Endodermal cell (in vitro differentiated cells): ENCODE results near the gene RASD1. TPM values are rescaled to one million over a fixed set of nuclear protein-coding genes. Genes with fewer than 3 reads are reported as not detected.

Experiments used
- DNase-seq: peaks from one replicate; pipeline ENCODE4 v3.0.0-alpha.2; 2017
- H3K27ac ChIP-seq: 2 replicates; pipeline ENCODE4 v1.5.1; 2013; ENCODE audit warnings: mild to moderate bottlenecking, low read depth, low read length, moderate library complexity
- H3K27me3 ChIP-seq: 2 replicates; pipeline ENCODE4 v1.6.1; 2013; ENCODE audit warnings: mild to moderate bottlenecking, low read length, moderate library complexity; ENCODE audit not compliant: insufficient read depth, control insufficient read depth, poor library complexity, severe bottlenecking
- H3K36me3 ChIP-seq: 2 replicates; pipeline ENCODE4 v1.7.0; 2013; ENCODE audit warnings: mild to moderate bottlenecking, low read length, moderate library complexity; ENCODE audit not compliant: control insufficient read depth, insufficient read depth
- H3K4me1 ChIP-seq: one replicate; pipeline ENCODE4 v1.7.0; 2013; ENCODE audit warnings: low read length; ENCODE audit not compliant: control insufficient read depth, insufficient read depth
- H3K4me3 ChIP-seq: 2 replicates; pipeline ENCODE4 v1.5.1; 2013; ENCODE audit warnings: mild to moderate bottlenecking, low read length, moderate library complexity
- H3K9ac ChIP-seq: 2 replicates; pipeline ENCODE4 v1.6.1; 2013; ENCODE audit warnings: mild to moderate bottlenecking, low read length, moderate library complexity; ENCODE audit not compliant: poor library complexity, severe bottlenecking; ENCODE audit errors: extremely low read depth
- H3K9me3 ChIP-seq: 2 replicates; pipeline ENCODE4 v1.6.1; 2013; ENCODE audit warnings: mild to moderate bottlenecking, low read length, moderate library complexity; ENCODE audit not compliant: control insufficient read depth
- H3K27ac Mint-ChIP-seq: 2 replicates; pipeline ENCODE4 v1.8.0; 2020; ENCODE audit warnings: mixed read lengths
- H3K27me3 Mint-ChIP-seq: 2 replicates; pipeline ENCODE4 v1.8.0; 2021; ENCODE audit warnings: mild to moderate bottlenecking, mixed read lengths; ENCODE audit not compliant: insufficient read depth
- H3K36me3 Mint-ChIP-seq: 2 replicates; pipeline ENCODE4 v1.8.0; 2020; ENCODE audit warnings: low read depth, mixed read lengths
- H3K4me1 Mint-ChIP-seq: 2 replicates; pipeline ENCODE4 v1.8.0; 2020; ENCODE audit warnings: mixed read lengths
- H3K4me3 Mint-ChIP-seq: 2 replicates; pipeline ENCODE4 v1.8.0; 2020; ENCODE audit warnings: mild to moderate bottlenecking, moderate library complexity, mixed read lengths
- H3K9me3 Mint-ChIP-seq: 2 replicates; pipeline ENCODE4 v1.8.0; 2020; ENCODE audit warnings: mild to moderate bottlenecking, mixed read lengths
- WGBS, 2 experiments: methylation state at CpG; one replicate each; pipeline versions ENCODE4 v1.1.5 to v1.1.7; 2013; ENCODE audit warnings: missing lambda C conversion rate in 2 of 2, mixed read lengths in 1 of 2; ENCODE audit not compliant: insufficient coverage in 1 of 2, insufficient read length in 1 of 2; 5-methylcytosine and 5-hydroxymethylcytosine counted together
- total RNA-seq, 2 donors: library from RNA; stranded (reverse); fragmentation: NEBNext Ultra II Directional in 1 of 2; extraction: Animal tissue kit (Norgen Biotek cat#: 25700) in 1 of 2; gene quantifications; 2 replicates in 1 of 2; 3 replicates in 1 of 2; pipeline ENCODE4 v1.2.1, GENCODE V29; 2021
- TF ChIP-seq, protein P1 (sequence below): fragments of 200-600 bp; sonication (generic); conservative IDR thresholded peaks from 2 replicates; pipeline ENCODE4 v1.5.0; 2021; ENCODE audit warnings: antibody characterized with exemption, mild to moderate bottlenecking

RASD1 gene
- total RNA-seq, 2 donors from 2014 or later, result 1.9 to 2.5 TPM

DNA sequence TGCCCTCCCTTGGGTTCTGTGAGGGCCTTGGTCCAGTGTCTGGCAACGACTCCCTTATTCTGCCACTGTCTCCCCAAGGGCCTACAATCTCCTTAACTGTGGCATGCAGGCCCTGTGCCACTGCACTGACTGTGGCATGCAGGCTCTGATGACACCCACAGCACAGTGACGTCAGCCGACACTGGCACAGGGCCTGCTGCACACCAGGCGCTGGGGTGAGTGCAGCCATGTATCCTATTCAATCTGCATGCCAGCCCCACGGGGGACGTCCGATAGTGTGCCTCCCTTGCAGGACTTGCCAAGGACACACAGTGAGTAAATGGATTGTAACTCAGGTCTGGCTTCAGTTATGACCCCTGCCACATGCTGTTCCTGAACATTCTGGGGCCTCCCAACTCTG is 39.8 kb upstream of the RASD1 start:
- Histone ChIP-seq H3K27ac (no peak overlapping the region), H3K9me3 (no peaks in the 10 kb centered on the region), H3K9ac (no peak overlapping the region), H3K4me3 (no peak overlapping the region), H3K36me3 (no peaks in the 10 kb centered on the region), H3K27me3 (no peaks in the 10 kb centered on the region), H3K4me1 (peaks cover 3% of the 10 kb centered on the region)
- Mint-ChIP-seq H3K36me3 (no peaks in the 10 kb centered on the region), H3K9me3 (no peaks in the 10 kb centered on the region), H3K27me3 (no peaks in the 10 kb centered on the region), H3K4me1 (peaks cover 3% of the 10 kb centered on the region), H3K27ac (no peak overlapping the region), H3K4me3 (no peak overlapping the region)
- TF ChIP-seq, protein P1, sequence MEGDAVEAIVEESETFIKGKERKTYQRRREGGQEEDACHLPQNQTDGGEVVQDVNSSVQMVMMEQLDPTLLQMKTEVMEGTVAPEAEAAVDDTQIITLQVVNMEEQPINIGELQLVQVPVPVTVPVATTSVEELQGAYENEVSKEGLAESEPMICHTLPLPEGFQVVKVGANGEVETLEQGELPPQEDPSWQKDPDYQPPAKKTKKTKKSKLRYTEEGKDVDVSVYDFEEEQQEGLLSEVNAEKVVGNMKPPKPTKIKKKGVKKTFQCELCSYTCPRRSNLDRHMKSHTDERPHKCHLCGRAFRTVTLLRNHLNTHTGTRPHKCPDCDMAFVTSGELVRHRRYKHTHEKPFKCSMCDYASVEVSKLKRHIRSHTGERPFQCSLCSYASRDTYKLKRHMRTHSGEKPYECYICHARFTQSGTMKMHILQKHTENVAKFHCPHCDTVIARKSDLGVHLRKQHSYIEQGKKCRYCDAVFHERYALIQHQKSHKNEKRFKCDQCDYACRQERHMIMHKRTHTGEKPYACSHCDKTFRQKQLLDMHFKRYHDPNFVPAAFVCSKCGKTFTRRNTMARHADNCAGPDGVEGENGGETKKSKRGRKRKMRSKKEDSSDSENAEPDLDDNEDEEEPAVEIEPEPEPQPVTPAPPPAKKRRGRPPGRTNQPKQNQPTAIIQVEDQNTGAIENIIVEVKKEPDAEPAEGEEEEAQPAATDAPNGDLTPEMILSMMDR, result no peak
- DNase-seq, result no peak
- WGBS, 2 experiments, result 92 to 100% methylated on average over 1 to 7 of the region's 7 CpGs

DNA sequence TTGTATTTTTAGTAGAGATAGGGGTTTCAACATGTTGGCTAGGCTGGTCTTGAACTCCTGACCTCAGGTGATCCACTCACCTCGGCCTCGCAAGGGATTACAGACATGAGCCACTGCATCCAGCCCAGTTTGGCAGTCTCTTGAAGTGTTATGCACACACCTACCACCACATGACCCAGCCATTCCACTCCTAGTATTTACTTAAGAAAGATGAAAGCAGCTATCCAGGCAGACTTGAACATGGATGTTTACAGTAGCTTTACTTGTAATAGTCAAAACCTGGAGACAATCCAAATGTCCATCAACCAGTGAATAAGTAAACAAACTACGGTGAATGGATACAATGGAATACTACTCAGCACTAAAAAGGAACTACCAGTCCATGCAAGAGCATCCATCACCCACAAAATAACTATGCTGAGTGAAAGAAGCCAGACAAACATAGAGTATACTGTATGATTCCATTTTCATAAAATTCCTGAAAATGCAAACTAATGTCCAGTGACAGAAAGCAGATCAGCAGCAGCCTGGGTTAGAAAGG is 37.8 kb upstream of the RASD1 start:
- no peak overlapping the region for H3K27ac Mint-ChIP-seq
- DNase-seq, result no peak
- no peak overlapping the region for H3K9ac ChIP-seq
- no peaks in the 10 kb centered on the region for H3K9me3 ChIP-seq
- 97 to 100% methylated on average over 3 of the region's 3 CpGs for WGBS, 2 experiments
- no peaks in the 10 kb centered on the region for H3K36me3 Mint-ChIP-seq
- no peaks in the 10 kb centered on the region for H3K27me3 Mint-ChIP-seq
- H3K9me3 Mint-ChIP-seq, result no peaks in the 10 kb centered on the region
- H3K36me3 ChIP-seq, result no peaks in the 10 kb centered on the region
- H3K4me1 ChIP-seq, result peaks cover 3% of the 10 kb centered on the region
- H3K27ac ChIP-seq, result no peak overlapping the region
- H3K4me3 ChIP-seq, result no peak overlapping the region
- H3K4me3 Mint-ChIP-seq, result no peak overlapping the region
- H3K27me3 ChIP-seq, result no peaks in the 10 kb centered on the region
- TF ChIP-seq, protein P1, result no peak
- H3K4me1 Mint-ChIP-seq, result peaks cover 3% of the 10 kb centered on the region

DNA sequence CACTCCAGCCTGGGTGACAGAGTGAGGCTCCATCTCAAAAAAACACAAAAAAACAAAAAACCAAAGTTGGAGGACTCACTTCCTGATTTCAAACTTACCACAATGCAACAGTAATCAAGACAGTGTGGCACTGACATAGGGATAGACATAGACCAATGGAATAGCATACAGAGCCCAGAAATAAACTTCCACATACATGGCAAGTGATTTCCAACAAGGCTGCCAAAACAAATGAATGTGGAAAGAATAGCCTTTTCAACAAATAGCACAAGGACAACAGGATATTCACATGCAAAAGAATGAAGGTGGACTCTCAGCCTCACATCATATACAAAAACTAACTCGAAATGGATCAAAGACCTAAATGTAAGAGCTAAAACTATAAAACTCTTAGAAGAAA is 36.8 kb upstream of the RASD1 start:
- DNase-seq, result no peak
- no peak overlapping the region for H3K4me3 Mint-ChIP-seq
- H3K27me3 Mint-ChIP-seq, result no peaks in the 10 kb centered on the region
- H3K36me3 Mint-ChIP-seq, result no peaks in the 10 kb centered on the region
- Histone ChIP-seq H3K27ac (no peak overlapping the region), H3K27me3 (no peaks in the 10 kb centered on the region), H3K9me3 (no peaks in the 10 kb centered on the region), H3K9ac (no peak overlapping the region), H3K4me1 (no peaks in the 10 kb centered on the region), H3K4me3 (no peak overlapping the region), H3K36me3 (no peaks in the 10 kb centered on the region)
- TF ChIP-seq, protein P1, result no peak
- 90% methylated on average over 1 of the region's 1 CpG; no CpG with 5 or more reads in 1 of the 2 experiments for WGBS, 2 experiments
- H3K4me1 Mint-ChIP-seq, result no peaks in the 10 kb centered on the region
- H3K27ac Mint-ChIP-seq, result no peak overlapping the region
- H3K9me3 Mint-ChIP-seq, result no peaks in the 10 kb centered on the region
